GM18868 (cell line): Measurements from ENCODE around the gene PAM16.
A peak's percentile ranks its signal among the peaks of the same experiment; 100 is the strongest.

Experiments
- ATAC-seq: cut with Tn5 transposase; IDR thresholded peaks from one replicate; pipeline ENCODE4 v1.9.1; 2021; ENCODE audit warnings: mild to moderate bottlenecking, moderate library complexity; ENCODE audit not compliant: unreplicated experiment

PAM16 gene

DNA sequence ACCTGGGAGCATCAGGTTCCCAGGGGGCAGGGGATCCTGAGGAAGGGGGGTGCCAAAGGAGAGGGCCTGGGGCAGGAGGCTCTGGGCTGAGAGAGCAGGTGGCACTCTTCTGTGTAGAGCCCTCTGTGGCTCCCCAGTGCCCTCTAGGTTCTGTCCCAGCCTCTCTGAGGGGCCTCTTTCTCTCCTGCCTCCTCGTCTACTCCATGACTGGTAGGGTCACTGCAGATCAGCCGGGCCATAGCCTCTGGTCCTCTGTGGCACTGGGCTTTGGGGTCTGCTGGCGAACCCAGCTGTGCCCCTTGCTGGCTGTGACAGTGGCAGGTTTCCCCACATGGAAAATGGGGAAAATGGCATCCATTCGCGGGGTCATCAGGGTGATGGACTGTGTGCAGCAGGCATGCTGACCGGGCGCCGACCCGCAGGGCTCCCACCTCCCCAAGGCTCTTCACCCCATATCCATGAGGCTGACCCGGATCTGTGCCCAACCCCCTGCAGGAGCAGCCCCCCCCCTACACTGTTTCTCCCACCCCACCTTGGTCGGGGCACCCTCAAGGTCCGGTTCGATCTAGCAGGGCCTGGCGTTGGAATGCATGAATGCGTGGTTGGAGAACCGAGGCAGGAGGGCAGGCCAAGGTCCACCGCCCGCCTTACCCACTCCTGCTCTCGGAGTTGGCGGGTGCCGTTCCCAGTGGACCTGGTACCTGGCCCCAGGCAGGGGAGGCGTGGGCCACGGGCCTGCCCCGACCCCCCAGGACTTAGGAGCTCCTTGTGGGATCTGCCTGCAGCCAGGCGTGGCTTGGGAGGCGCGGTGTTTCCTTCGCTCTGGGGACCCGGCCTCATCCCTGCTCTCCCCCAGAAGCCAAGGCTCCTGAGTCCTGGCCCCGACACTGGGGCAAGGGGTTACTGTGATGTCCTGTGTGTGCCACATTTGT, 28.7 kb downstream of the PAM16 start:
- ATAC-seq, result no peak

GRCh38 chr16:4321286-4322120, 29.6 kb downstream of the PAM16 start:
- no peak for ATAC-seq

DNA sequence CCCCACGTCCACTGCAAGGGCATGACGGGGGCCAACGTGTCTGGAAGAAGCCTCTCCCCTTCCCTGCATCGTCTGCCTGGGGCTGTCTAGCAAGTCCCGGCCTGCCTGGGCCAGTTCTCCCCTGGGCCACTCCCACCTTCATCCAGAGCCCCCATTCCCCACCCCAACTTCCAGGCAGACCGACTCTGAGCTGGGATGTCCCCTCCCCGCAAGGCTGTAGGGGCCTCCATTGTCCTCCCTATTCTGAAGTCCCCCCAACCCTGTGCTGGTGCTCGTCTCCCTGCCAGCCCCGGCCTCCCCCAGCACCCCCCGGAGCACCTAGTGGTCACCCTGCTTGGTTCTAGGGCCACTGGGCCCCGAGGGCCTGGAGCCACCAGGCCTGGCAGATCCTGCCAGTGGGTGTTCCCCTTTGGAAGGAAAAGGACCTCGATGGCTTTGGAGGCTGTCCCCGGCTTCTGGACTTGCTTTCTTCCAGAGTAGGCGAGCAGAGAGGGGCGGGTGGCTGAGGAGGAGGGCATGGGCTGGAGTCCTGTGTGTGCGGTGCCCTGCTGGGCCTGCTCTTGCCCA, 30.5 kb downstream of the PAM16 start:
- no peak for ATAC-seq

- ATAC-seq, result peak; percentile 41
Observed at GRCh38 chr16:4319454-4320421, 31.4 kb downstream of the PAM16 start.

GRCh38 chr16:4318967-4319366, 32.2 kb downstream of the PAM16 start:
- ATAC-seq, result no peak

DNA sequence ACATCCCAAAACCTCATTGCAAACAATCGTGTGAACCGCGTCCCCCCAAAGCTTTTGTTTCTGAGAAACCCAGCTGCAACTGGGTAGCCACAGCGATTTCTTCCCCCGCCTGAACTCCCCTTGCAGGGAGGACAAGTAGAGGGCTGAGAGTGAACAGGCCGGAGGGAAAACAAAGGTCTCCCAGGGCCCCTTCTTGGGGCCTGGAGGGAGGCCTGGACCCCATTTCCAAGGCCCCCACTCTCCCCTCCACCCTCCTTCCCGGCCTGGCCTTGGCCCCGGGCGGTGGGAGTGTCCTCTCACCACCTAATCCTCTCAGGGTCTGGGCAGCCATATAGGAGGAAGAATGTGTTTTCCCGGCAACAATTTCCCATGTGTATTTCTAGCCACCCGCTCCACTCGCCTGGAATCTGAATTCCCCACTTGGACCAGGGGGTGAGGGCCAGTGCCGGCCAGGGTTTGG, 32.6 kb downstream of the PAM16 start:
- no peak for ATAC-seq

GRCh38 chr16:4317532-4318450, 33.3 kb downstream of the PAM16 start:
- no peak for ATAC-seq

- ATAC-seq, result no peak
Observed at GRCh38 chr16:4316864-4317531, 34.1 kb downstream of the PAM16 start.

DNA sequence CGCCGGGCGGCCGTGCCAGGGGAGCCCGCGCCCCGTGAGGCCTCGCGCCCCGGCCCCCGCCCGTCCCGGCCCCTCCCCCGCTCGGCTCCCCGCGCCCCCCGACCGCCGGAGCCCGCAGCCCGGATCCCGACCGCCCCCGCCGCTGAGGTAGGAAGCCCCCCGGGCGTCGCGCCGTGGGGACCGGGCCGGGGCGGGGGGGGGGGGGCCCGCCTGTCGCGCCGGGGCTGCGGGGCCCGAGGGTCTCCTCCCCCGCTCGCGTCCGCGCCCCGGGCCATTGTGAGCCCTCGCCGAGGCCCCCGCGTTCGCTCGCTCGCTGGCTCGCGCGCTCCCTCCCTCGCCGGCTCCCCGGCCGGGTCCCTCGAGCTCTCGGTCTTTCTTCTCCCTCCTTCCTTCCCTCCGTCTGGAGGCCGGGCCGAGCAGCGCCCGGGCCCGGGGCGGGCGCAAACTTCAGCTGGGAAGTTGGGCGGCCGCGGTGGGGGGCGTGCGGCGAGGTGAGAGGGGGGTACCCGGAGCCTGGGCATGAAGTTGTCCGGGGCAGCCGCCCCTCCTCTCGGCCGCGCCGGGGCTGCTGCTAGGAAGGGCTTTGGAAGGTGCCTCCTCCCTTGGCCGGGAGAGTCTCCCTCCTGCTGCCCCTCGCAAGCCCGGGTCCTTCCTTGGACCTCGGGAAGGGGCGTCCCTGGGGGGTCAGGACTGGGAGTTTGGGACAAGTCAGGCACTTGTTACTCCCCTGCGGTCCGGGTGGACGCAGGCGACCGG, 34.8 kb downstream of the PAM16 start:
- no peak for ATAC-seq

DNA sequence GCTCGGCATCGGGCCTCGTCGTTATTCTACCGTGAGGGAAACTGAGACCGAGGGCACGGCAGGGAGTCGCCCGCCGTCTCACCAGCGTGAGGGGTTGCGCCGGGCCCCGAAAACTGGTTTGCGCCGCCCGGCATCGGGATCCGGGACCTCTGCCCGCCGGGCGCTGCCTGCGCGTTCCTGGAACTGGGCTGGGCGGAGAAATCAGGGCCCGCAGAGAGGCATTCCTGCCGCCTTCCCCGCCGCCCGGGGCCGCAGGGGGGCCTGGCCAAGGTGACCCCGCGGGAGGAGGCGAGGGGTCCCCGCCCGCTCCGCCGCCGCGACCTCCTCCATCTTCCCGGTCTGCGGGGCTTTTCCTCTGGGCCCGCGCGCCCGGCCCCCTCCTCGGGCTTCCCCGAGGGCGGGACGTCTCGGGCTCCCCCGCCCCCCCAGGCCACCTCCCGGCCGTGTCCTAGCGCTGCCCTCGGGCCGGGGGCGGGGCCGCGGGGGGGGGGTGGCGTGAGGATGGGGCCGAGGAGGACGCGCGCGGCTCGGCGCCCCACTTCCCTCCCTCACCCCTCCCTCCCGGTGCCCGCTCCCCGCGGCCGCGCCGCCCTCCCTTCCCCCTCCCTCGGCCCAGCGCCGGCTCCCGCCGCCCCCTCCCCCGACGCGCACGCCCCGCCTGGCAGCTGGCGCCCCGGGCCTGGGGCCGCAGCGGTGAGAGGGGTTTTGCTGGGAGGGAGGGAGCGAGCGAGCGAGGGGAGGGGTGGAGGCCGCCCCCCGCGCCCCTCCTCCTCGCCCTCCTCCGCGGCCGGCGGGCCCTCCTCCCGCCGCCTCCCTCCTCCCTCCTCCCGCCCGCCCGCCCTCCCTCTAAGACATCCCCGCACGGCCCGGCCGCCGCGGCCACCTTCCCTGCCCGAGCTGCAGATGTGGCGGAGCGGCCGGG, 35.7 kb downstream of the PAM16 start, which contains the start of gene GLIS2:
Gene GLIS2 (plus strand): TSS at position 882 of the 922 bp plus-strand sequence. CDS start 16,214 bp downstream, outside the sequence.
- no peak for ATAC-seq

GRCh38 chr16:4314532-4315185, 36.5 kb downstream of the PAM16 start:
- no peak for ATAC-seq

DNA sequence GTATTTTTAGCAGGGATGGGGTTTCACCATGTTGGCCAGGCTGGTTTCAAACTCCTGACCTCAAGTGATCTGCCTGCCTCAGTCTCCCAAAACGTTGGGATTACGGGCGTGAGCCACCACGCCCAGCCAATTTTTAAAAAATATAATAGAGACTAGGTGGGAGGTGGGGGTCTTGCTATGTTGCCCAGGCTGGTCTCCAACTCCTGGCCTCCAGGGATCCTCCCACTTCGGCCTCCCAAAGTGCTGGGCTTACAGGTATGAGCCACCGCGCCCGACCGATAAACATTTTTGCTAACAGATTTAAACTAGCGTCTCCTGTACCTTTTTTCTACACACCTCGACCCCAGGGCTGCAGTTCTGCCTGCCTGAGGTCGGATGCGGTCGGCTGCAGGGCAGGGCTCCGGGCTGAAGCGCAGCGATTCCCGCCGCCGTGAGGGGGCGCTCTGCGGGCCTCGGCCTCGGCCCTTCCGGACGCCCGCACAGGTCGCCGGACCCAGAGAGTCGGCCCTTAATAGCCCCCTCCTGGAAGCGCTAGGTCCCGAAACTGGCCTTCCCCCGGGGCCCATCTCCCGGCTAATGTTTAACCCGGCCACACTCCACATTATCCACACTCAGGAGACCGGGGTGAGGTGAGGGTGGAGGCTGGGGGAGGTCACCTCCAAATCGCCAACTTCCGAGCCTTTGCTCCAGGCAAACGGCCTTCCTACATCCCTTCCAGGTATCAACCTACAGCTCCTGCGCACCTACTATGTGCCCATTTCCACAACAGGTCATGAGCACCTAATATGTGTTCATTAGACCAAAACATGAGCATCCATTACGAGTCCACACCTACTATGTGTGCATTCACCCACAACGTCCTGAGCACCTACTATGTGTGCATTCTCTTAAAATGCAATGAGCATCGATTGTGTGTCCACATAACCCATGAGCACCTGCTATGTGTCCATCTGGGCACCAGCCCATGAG, 37.3 kb downstream of the PAM16 start:
- ATAC-seq, result no peak

DNA sequence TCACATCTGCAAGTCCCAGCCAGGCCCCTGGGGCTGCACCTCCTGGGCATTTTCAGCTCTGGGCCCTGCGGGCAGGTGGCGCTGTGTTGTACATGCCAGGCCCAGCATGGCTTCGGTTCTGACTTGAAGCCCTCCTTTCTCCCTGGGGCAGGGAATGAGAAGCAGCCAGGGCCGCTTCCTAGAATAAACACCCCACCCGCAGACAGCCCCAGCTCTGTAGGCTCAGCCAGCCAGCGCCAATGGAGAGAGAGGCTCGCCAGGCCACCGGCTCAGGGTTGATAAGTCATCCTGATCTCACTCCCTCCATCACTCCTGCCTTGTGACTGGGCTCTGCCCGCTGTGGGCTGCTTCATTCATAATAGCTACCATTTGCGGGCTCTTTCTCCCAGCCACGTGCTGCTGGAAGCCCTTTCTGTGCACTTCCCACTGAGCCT, 41.3 kb downstream of the PAM16 start:
- ATAC-seq, result no peak

- ATAC-seq, result no peak
Observed at GRCh38 chr16:4309102-4309832, 41.9 kb downstream of the PAM16 start.
